ENCODE results near the gene GPR143.
"Not testable (repeated sequence)": the region's sequence is repeated elsewhere in the genome, so short reads cannot be mapped to it uniquely, and the experiment has no call there.

GPR143 gene

GRCh38 chrX:9765737-9766097, at the start of gene GPR143:
Gene GPR143, minus strand, starts transcription at chrX:9765847. Its CDS starts 30 bp downstream, at chrX:9765817.
- Histone ChIP-seq H3K79me2 (ENCODE audit: insufficient read depth, low read depth) (no peaks in the 10 kb centered on the region), H3K4me3 (IDR thresholded peaks at IDR 0.05; ENCODE audit: insufficient read depth, low read depth, low read length) (no peak within 1 kb of the TSS), H4K20me1 (ENCODE audit: insufficient read depth) (no peaks in the 10 kb centered on the region), H3K27ac (no peak within 1 kb of the TSS), H2AFZ (ENCODE audit: low read depth) (no peak within 1 kb of the TSS), H3K36me3 (ENCODE audit: insufficient read depth) (no peaks in the 10 kb centered on the region), H3K4me1 (ENCODE audit: low read depth, poor library complexity, severe bottlenecking) (no peaks in the 10 kb centered on the region), H3K4me2 (no peak within 1 kb of the TSS), H3K27me3 (ENCODE audit: insufficient read depth, low read depth) (no peaks in the 10 kb centered on the region), H3K9ac (no peak within 1 kb of the TSS)
- TF ChIP-seq CTCF (conservative IDR thresholded peaks at IDR 0.05; ENCODE audit: low read depth, low read length): no peak

GRCh38 chrX:9811086-9811485, 45.4 kb upstream of the GPR143 start:
- H3K4me3 ChIP-seq (IDR thresholded peaks at IDR 0.05; ENCODE audit: insufficient read depth, low read depth, low read length); H3K4me1 ChIP-seq (ENCODE audit: low read depth, poor library complexity, severe bottlenecking); H3K27ac ChIP-seq; H3K36me3 ChIP-seq (ENCODE audit: insufficient read depth); H4K20me1 ChIP-seq (ENCODE audit: insufficient read depth); H3K9ac ChIP-seq; H2AFZ ChIP-seq (ENCODE audit: low read depth); H3K27me3 ChIP-seq (ENCODE audit: insufficient read depth, low read depth); H3K4me2 ChIP-seq; H3K79me2 ChIP-seq (ENCODE audit: insufficient read depth, low read depth): not testable (repeated sequence)

GRCh38 chrX:9809876-9810275, 44.2 kb upstream of the GPR143 start:
- H3K27ac ChIP-seq; H2AFZ ChIP-seq (ENCODE audit: low read depth); H3K36me3 ChIP-seq (ENCODE audit: insufficient read depth); H3K4me1 ChIP-seq (ENCODE audit: low read depth, poor library complexity, severe bottlenecking); H3K79me2 ChIP-seq (ENCODE audit: insufficient read depth, low read depth); H4K20me1 ChIP-seq (ENCODE audit: insufficient read depth); H3K4me3 ChIP-seq (IDR thresholded peaks at IDR 0.05; ENCODE audit: insufficient read depth, low read depth, low read length); H3K9ac ChIP-seq; H3K27me3 ChIP-seq (ENCODE audit: insufficient read depth, low read depth); H3K4me2 ChIP-seq: not testable (repeated sequence)

GRCh38 chrX:9807355-9808182, 41.9 kb upstream of the GPR143 start:
- Histone ChIP-seq H3K4me1 (ENCODE audit: low read depth, poor library complexity, severe bottlenecking) (no peaks in the 10 kb centered on the region), H4K20me1 (ENCODE audit: insufficient read depth) (no peaks in the 10 kb centered on the region), H3K9ac (no peak overlapping the region), H3K36me3 (ENCODE audit: insufficient read depth) (no peaks in the 10 kb centered on the region), H3K27ac (no peak overlapping the region), H3K27me3 (ENCODE audit: insufficient read depth, low read depth) (no peaks in the 10 kb centered on the region), H2AFZ (ENCODE audit: low read depth) (no peak overlapping the region), H3K4me3 (IDR thresholded peaks at IDR 0.05; ENCODE audit: insufficient read depth, low read depth, low read length) (no peak overlapping the region), H3K79me2 (ENCODE audit: insufficient read depth, low read depth) (no peaks in the 10 kb centered on the region), H3K4me2 (no peak overlapping the region)
- TF ChIP-seq CTCF (conservative IDR thresholded peaks at IDR 0.05; ENCODE audit: low read depth, low read length): no peak

- Histone ChIP-seq H3K36me3 (ENCODE audit: insufficient read depth) (no peaks in the 10 kb centered on the region), H4K20me1 (ENCODE audit: insufficient read depth) (no peaks in the 10 kb centered on the region), H3K9ac (no peak overlapping the region), H3K27me3 (ENCODE audit: insufficient read depth, low read depth) (no peaks in the 10 kb centered on the region), H3K4me2 (no peak overlapping the region), H3K4me1 (ENCODE audit: low read depth, poor library complexity, severe bottlenecking) (no peaks in the 10 kb centered on the region), H3K79me2 (ENCODE audit: insufficient read depth, low read depth) (no peaks in the 10 kb centered on the region), H3K4me3 (IDR thresholded peaks at IDR 0.05; ENCODE audit: insufficient read depth, low read depth, low read length) (no peak overlapping the region), H3K27ac (no peak overlapping the region), H2AFZ (ENCODE audit: low read depth) (no peak overlapping the region)
- TF ChIP-seq CTCF (conservative IDR thresholded peaks at IDR 0.05; ENCODE audit: low read depth, low read length): no peak
Measured at GRCh38 chrX:9805956-9806355, 40.3 kb upstream of the GPR143 start.

Data from KMS-11 (cell line).